ENCODE results near the gene CNOT2.

- no peak for TF ChIP-seq CTCF (IDR thresholded peaks at IDR 0.05; ENCODE audit: insufficient read depth, low read depth, low read length)
- TF ChIP-seq EZH2 (IDR thresholded peaks at IDR 0.05; ENCODE audit: insufficient read depth, low read length): no peak
These were observed 150.7 kb downstream of the CNOT2 start for GRCh38 chr12:70393787-70394499.

All from astrocyte (in vitro differentiated cells and primary cell).